SU-DHL-6 (cell line): Measurements from ENCODE around the gene APBA2.

Experiments
- EZH2phosphoT487 ChIP-seq: fragments of 200-600 bp; sonication (generic), shearing (Covaris generic); conservative IDR thresholded peaks from 2 replicates; pipeline ENCODE4 v1.6.1; 2018; ENCODE audit warnings: mild to moderate bottlenecking, antibody characterized with exemption, low read length, moderate library complexity, mixed read lengths
- TF ChIP-seq, protein P1 (sequence below): fragments of 200-600 bp; sonication (generic); IDR thresholded peaks from one replicate; pipeline ENCODE4 v1.5.1; 2017; ENCODE audit warnings: antibody characterized with exemption, mild to moderate bottlenecking, low read length, moderate library complexity; ENCODE audit not compliant: insufficient read depth, poor library complexity, severe bottlenecking

DNA sequence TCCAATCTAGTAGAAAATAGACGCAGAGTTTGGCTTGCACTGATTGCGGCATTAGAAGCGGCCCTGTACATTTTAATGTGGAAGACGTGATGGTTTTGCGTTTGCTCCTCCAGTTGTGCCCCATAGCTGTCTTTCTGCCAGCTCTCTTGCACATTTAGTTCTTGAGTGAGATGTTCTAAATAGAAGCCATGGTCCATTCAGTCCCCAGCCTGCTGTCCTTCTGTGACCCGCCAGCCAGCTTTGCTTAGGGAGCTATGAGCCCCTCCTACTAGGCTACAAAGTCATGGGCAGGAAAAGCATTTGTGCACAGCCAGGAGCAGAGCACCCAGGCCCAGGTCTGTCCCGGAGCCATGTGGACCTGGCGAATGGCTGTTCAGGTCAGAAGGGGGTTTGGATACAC lies 50.3 kb downstream of the APBA2 start:
- TF ChIP-seq, protein P1, sequence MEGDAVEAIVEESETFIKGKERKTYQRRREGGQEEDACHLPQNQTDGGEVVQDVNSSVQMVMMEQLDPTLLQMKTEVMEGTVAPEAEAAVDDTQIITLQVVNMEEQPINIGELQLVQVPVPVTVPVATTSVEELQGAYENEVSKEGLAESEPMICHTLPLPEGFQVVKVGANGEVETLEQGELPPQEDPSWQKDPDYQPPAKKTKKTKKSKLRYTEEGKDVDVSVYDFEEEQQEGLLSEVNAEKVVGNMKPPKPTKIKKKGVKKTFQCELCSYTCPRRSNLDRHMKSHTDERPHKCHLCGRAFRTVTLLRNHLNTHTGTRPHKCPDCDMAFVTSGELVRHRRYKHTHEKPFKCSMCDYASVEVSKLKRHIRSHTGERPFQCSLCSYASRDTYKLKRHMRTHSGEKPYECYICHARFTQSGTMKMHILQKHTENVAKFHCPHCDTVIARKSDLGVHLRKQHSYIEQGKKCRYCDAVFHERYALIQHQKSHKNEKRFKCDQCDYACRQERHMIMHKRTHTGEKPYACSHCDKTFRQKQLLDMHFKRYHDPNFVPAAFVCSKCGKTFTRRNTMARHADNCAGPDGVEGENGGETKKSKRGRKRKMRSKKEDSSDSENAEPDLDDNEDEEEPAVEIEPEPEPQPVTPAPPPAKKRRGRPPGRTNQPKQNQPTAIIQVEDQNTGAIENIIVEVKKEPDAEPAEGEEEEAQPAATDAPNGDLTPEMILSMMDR: no peak
- TF ChIP-seq EZH2phosphoT487: no peak
